Stromal cell of bone marrow (primary cell): Measurements from ENCODE around the gene BICRA.

ENCODE experiments used
- DNase-seq: peaks from one replicate; pipeline ENCODE4 v3.0.0-alpha.2; 2012; ENCODE audit warnings: low read depth

The BICRA gene

GRCh38 chr19:47750752-47751151 lies 141.8 kb downstream of the BICRA start:
- no peak for DNase-seq

GRCh38 chr19:47752440-47753211 lies 143.7 kb downstream of the BICRA start:
- DNase-seq: no peak
